HEK293 (cell line): ENCODE measurements around the gene MAVS.

Experiments used
- HOXD13 ChIP-seq: sonication (generic); formaldehyde crosslinking; IDR thresholded peaks from 2 replicates; pipeline ENCODE4 v1.8.0; 2022; ENCODE audit warnings: missing genetic modification reagents, borderline replicate concordance
- KLF10 ChIP-seq: fragments of 450-650 bp; IDR thresholded peaks from 2 replicates; pipeline ENCODE4 v1.5.1; 2018; ENCODE audit warnings: missing biosample characterization, mild to moderate bottlenecking, missing genetic modification characterization
- KLF16 ChIP-seq: fragments of 450-650 bp; formaldehyde crosslinking; IDR thresholded peaks from 2 replicates; pipeline ENCODE4 v1.5.1; 2017; ENCODE audit warnings: missing biosample characterization, missing genetic modification characterization
- KLF9 ChIP-seq: fragments of 450-650 bp; formaldehyde crosslinking; IDR thresholded peaks from 2 replicates; pipeline ENCODE4 v1.5.1; 2016; ENCODE audit warnings: missing biosample characterization, missing genetic modification characterization, low read depth
- MZF1 ChIP-seq: fragments of 450-650 bp; formaldehyde crosslinking; IDR thresholded peaks from 2 replicates; pipeline ENCODE4 v1.5.1; 2017; ENCODE audit warnings: missing biosample characterization, missing genetic modification characterization, borderline replicate concordance
- SCRT1 ChIP-seq: fragments of 450-650 bp; formaldehyde crosslinking; IDR thresholded peaks from 2 replicates; pipeline ENCODE4 v1.5.1; 2016; ENCODE audit warnings: missing biosample characterization, missing genetic modification characterization, borderline replicate concordance
- SP7 ChIP-seq: fragments of 450-650 bp; formaldehyde crosslinking; IDR thresholded peaks from 2 replicates; pipeline ENCODE4 v1.5.1; 2016; ENCODE audit warnings: missing biosample characterization, missing genetic modification characterization
- ZBTB21 ChIP-seq: fragments of 450-650 bp; formaldehyde crosslinking; IDR thresholded peaks from 2 replicates; pipeline ENCODE4 v1.5.1; 2017; ENCODE audit warnings: missing biosample characterization, missing genetic modification characterization
- ZEB2 ChIP-seq: fragments of 450-650 bp; formaldehyde crosslinking; IDR thresholded peaks from 2 replicates; pipeline ENCODE4 v1.5.1; 2016; ENCODE audit warnings: missing biosample characterization, missing genetic modification characterization
- ZNF132 ChIP-seq: fragments of 450-650 bp; formaldehyde crosslinking; IDR thresholded peaks from 2 replicates; pipeline ENCODE4 v1.5.1; 2017; ENCODE audit warnings: missing biosample characterization, missing genetic modification characterization, borderline replicate concordance
- ZNF133 ChIP-seq: fragments of 450-650 bp; formaldehyde crosslinking; IDR thresholded peaks from 2 replicates; pipeline ENCODE4 v1.5.1; 2016; ENCODE audit warnings: missing biosample characterization, missing genetic modification characterization
- ZNF138 ChIP-seq: fragments of 450-650 bp; formaldehyde crosslinking; IDR thresholded peaks from 2 replicates; pipeline ENCODE4 v1.5.1; 2016; ENCODE audit warnings: missing biosample characterization, missing genetic modification characterization, borderline replicate concordance
- ZNF140 ChIP-seq: fragments of 450-650 bp; formaldehyde crosslinking; IDR thresholded peaks from 2 replicates; pipeline ENCODE4 v1.5.1; 2016; ENCODE audit warnings: missing biosample characterization, missing genetic modification characterization
- ZNF175 ChIP-seq: fragments of 450-650 bp; formaldehyde crosslinking; IDR thresholded peaks from 2 replicates; pipeline ENCODE4 v1.5.1; 2016; ENCODE audit warnings: missing biosample characterization, missing genetic modification characterization
- ZNF202 ChIP-seq: fragments of 450-650 bp; formaldehyde crosslinking; IDR thresholded peaks from 2 replicates; pipeline ENCODE4 v1.5.1; 2016; ENCODE audit warnings: missing biosample characterization, missing genetic modification characterization, borderline replicate concordance
- ZNF266 ChIP-seq: fragments of 450-650 bp; formaldehyde crosslinking; IDR thresholded peaks from 2 replicates; pipeline ENCODE4 v1.5.1; 2016; ENCODE audit warnings: missing biosample characterization, missing genetic modification characterization, low read depth
- ZNF302 ChIP-seq: fragments of 450-650 bp; formaldehyde crosslinking; IDR thresholded peaks from 2 replicates; pipeline ENCODE4 v1.5.1; 2016; ENCODE audit warnings: missing biosample characterization, missing genetic modification characterization, low read depth
- ZNF311 ChIP-seq: fragments of 450-650 bp; formaldehyde crosslinking; IDR thresholded peaks from 2 replicates; pipeline ENCODE4 v1.5.1; 2017; ENCODE audit warnings: missing biosample characterization, missing genetic modification characterization, borderline replicate concordance
- ZNF341 ChIP-seq: fragments of 450-650 bp; formaldehyde crosslinking; IDR thresholded peaks from 2 replicates; pipeline ENCODE4; 2016; ENCODE audit warnings: low read depth, missing biosample characterization, missing genetic modification characterization
- ZNF350 ChIP-seq: fragments of 450-650 bp; formaldehyde crosslinking; IDR thresholded peaks from 2 replicates; pipeline ENCODE4 v1.5.0; 2017; ENCODE audit warnings: missing biosample characterization, mild to moderate bottlenecking, missing genetic modification characterization
- ZNF366 ChIP-seq: fragments of 450-650 bp; formaldehyde crosslinking; conservative IDR thresholded peaks from 2 replicates; pipeline ENCODE4 v1.5.1; 2016; ENCODE audit warnings: missing biosample characterization, missing genetic modification characterization
- ZNF473 ChIP-seq: fragments of 450-650 bp; formaldehyde crosslinking; IDR thresholded peaks from 2 replicates; pipeline ENCODE4 v1.5.1; 2017; ENCODE audit warnings: missing biosample characterization, missing genetic modification characterization
- ZNF596 ChIP-seq: fragments of 450-650 bp; IDR thresholded peaks from 2 replicates; pipeline ENCODE4 v1.5.0; 2018; ENCODE audit warnings: missing biosample characterization, mild to moderate bottlenecking, missing genetic modification characterization, moderate library complexity
- ZNF626 ChIP-seq: fragments of 450-650 bp; sonication (Bioruptor Pico); formaldehyde crosslinking; IDR thresholded peaks from 2 replicates; pipeline ENCODE4 v1.5.1; 2018; ENCODE audit warnings: missing biosample characterization, missing genetic modification characterization, inconsistent platforms
- ZNF664 ChIP-seq: fragments of 450-650 bp; formaldehyde crosslinking; IDR thresholded peaks from 2 replicates; pipeline ENCODE4 v1.5.1; 2016; ENCODE audit warnings: missing biosample characterization, missing genetic modification characterization
- ZNF670 ChIP-seq: fragments of 450-650 bp; formaldehyde crosslinking; IDR thresholded peaks from 2 replicates; pipeline ENCODE4 v1.5.1; 2016; ENCODE audit warnings: missing biosample characterization, missing genetic modification characterization, low read depth
- ZNF76 ChIP-seq: fragments of 450-650 bp; formaldehyde crosslinking; IDR thresholded peaks from 2 replicates; pipeline ENCODE4; 2016; ENCODE audit warnings: low read depth, missing biosample characterization, missing genetic modification characterization, borderline replicate concordance
- ZNF777 ChIP-seq: fragments of 450-650 bp; formaldehyde crosslinking; IDR thresholded peaks from 2 replicates; pipeline ENCODE4 v1.5.1; 2017; ENCODE audit warnings: missing biosample characterization, missing genetic modification characterization, borderline replicate concordance
- TF ChIP-seq, protein P1 (sequence below): fragments of 450-650 bp; IDR thresholded peaks from 2 replicates; pipeline ENCODE4 v1.5.1; 2018; ENCODE audit warnings: missing biosample characterization, mild to moderate bottlenecking, missing genetic modification characterization
- TF ChIP-seq, protein P2 (sequence below): fragments of 450-650 bp; formaldehyde crosslinking; IDR thresholded peaks from 2 replicates; pipeline ENCODE4 v1.5.1; 2016; ENCODE audit warnings: missing biosample characterization, missing genetic modification characterization
- TF ChIP-seq, protein P3 (sequence below): fragments of 450-650 bp; formaldehyde crosslinking; IDR thresholded peaks from 2 replicates; pipeline ENCODE4 v1.5.1; 2016; ENCODE audit warnings: missing biosample characterization, missing genetic modification characterization
- TF ChIP-seq, protein P4 (sequence below): fragments of 450-650 bp; formaldehyde crosslinking; IDR thresholded peaks from 2 replicates; pipeline ENCODE4 v1.5.1; 2016; ENCODE audit warnings: missing biosample characterization, missing genetic modification characterization
- TF ChIP-seq, protein P5 (sequence below): fragments of 450-650 bp; formaldehyde crosslinking; IDR thresholded peaks from 2 replicates; pipeline ENCODE4 v1.5.1; 2016; ENCODE audit warnings: missing biosample characterization, missing genetic modification characterization

The MAVS gene

DNA sequence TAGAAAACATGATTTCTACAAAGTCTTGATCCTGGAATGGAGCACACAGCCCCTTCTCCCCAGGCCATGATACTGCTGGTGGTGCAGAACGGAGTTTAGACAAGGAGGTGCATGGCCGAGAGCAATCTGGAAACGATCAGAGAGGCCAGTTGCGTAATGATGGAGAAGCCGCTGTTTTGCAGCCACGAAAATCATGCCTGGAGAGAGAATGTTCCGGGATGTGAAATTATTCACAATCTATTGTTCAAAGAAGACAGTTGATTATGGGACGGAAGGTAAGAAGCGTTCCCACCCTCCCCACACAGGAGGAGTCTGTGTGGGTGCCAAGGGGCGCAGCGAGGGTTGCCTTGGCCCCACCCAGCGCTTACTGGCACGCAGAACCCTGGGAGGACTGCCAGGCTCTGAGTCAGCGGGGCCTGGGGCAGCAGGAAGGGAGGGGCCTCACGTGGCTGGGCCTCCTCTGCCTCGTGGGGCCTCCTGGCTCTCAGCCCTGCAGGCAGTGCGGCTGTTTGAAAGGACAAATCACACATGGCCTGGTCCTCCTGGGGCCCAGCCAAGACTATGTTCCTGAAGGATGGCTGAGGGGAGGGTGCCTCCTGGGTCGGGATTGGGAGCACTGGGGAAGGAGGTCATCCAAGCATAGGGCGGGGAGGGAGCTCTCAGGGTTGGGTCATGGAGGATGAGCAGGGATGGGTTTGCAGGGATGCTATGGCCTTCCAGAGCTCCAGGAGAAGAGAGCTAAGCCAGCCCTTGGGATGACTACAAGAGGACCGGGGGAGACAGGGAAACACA, 35.0 kb upstream of the MAVS start (continued):
- TF ChIP-seq, protein P1, sequence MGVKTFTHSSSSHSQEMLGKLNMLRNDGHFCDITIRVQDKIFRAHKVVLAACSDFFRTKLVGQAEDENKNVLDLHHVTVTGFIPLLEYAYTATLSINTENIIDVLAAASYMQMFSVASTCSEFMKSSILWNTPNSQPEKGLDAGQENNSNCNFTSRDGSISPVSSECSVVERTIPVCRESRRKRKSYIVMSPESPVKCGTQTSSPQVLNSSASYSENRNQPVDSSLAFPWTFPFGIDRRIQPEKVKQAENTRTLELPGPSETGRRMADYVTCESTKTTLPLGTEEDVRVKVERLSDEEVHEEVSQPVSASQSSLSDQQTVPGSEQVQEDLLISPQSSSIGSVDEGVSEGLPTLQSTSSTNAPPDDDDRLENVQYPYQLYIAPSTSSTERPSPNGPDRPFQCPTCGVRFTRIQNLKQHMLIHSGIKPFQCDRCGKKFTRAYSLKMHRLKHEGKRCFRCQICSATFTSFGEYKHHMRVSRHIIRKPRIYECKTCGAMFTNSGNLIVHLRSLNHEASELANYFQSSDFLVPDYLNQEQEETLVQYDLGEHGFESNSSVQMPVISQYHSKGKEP (tag by site-specific recombination), result peak; percentile 85
- TF ChIP-seq ZNF626 (tag by site-specific recombination) (no peak; the same call in 1 of the 2 replicates), ZBTB21 (tag by site-specific recombination) (peak; percentile 45; the same call in 1 of the 2 replicates), ZNF175 (tag by site-specific recombination) (no peak), ZNF140 (tag by site-specific recombination) (no peak), ZNF596 (no peak; the same call in 1 of the 2 replicates), ZNF473 (tag by site-specific recombination) (no peak), ZNF350 (tag by site-specific recombination) (no peak), ZNF670 (tag by site-specific recombination) (no peak), KLF9 (tag by site-specific recombination) (peak; percentile 69; the same call in 1 of the 2 replicates), ZNF138 (no peak), ZNF302 (tag by site-specific recombination) (no peak), SP7 (tag by site-specific recombination) (peak; percentile 96), ZEB2 (tag by site-specific recombination) (peak; percentile 95), KLF16 (no peak), KLF10 (tag by site-specific recombination) (peak; percentile 81), SCRT1 (tag by site-specific recombination) (no peak), MZF1 (tag by site-specific recombination) (no peak), ZNF311 (tag by site-specific recombination) (no peak), ZNF266 (tag by site-specific recombination) (no peak), ZNF202 (tag by site-specific recombination) (no peak), ZNF341 (tag by site-specific recombination) (peak; percentile 47; the same call in 1 of the 2 replicates), ZNF664 (tag by site-specific recombination) (no peak), ZNF777 (tag by site-specific recombination) (no peak), ZNF133 (no peak), ZNF366 (tag by site-specific recombination) (peak; percentile 92), ZNF132 (no peak), HOXD13 (CRISPR knock-in tag) (no peak), ZNF76 (tag by site-specific recombination) (peak; percentile 88)
- TF ChIP-seq, protein P2, sequence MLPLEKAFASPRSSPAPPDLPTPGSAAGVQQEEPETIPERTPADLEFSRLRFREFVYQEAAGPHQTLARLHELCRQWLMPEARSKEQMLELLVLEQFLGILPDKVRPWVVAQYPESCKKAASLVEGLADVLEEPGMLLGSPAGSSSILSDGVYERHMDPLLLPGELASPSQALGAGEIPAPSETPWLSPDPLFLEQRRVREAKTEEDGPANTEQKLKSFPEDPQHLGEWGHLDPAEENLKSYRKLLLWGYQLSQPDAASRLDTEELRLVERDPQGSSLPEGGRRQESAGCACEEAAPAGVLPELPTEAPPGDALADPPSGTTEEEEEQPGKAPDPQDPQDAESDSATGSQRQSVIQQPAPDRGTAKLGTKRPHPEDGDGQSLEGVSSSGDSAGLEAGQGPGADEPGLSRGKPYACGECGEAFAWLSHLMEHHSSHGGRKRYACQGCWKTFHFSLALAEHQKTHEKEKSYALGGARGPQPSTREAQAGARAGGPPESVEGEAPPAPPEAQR (tag by site-specific recombination), result no peak
- TF ChIP-seq, protein P3, sequence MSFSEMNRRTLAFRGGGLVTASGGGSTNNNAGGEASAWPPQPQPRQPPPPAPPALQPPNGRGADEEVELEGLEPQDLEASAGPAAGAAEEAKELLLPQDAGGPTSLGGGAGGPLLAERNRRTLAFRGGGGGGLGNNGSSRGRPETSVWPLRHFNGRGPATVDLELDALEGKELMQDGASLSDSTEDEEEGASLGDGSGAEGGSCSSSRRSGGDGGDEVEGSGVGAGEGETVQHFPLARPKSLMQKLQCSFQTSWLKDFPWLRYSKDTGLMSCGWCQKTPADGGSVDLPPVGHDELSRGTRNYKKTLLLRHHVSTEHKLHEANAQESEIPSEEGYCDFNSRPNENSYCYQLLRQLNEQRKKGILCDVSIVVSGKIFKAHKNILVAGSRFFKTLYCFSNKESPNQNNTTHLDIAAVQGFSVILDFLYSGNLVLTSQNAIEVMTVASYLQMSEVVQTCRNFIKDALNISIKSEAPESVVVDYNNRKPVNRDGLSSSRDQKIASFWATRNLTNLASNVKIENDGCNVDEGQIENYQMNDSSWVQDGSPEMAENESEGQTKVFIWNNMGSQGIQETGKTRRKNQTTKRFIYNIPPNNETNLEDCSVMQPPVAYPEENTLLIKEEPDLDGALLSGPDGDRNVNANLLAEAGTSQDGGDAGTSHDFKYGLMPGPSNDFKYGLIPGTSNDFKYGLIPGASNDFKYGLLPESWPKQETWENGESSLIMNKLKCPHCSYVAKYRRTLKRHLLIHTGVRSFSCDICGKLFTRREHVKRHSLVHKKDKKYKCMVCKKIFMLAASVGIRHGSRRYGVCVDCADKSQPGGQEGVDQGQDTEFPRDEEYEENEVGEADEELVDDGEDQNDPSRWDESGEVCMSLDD, result peak; percentile 97
- TF ChIP-seq, protein P4, sequence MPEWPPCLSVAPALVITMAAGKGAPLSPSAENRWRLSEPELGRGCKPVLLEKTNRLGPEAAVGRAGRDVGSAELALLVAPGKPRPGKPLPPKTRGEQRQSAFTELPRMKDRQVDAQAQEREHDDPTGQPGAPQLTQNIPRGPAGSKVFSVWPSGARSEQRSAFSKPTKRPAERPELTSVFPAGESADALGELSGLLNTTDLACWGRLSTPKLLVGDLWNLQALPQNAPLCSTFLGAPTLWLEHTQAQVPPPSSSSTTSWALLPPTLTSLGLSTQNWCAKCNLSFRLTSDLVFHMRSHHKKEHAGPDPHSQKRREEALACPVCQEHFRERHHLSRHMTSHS (tag by site-specific recombination), result no peak
- TF ChIP-seq, protein P5, sequence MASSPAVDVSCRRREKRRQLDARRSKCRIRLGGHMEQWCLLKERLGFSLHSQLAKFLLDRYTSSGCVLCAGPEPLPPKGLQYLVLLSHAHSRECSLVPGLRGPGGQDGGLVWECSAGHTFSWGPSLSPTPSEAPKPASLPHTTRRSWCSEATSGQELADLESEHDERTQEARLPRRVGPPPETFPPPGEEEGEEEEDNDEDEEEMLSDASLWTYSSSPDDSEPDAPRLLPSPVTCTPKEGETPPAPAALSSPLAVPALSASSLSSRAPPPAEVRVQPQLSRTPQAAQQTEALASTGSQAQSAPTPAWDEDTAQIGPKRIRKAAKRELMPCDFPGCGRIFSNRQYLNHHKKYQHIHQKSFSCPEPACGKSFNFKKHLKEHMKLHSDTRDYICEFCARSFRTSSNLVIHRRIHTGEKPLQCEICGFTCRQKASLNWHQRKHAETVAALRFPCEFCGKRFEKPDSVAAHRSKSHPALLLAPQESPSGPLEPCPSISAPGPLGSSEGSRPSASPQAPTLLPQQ (tag by site-specific recombination), result peak; percentile 98
